AG10803 (cell line): ENCODE results near the gene CAMK2A.
A peak's percentile ranks its signal among the peaks of the same experiment; 100 is the strongest.

Experiments
- DNase-seq: peaks from one replicate; pipeline ENCODE4 v3.0.0; 2010; ENCODE audit warnings: low read depth
- H3K4me3 ChIP-seq: 2 replicates; pipeline ENCODE4 v1.5.1; 2011; ENCODE audit warnings: mild to moderate bottlenecking, low read length, control low read depth
- TF ChIP-seq, protein P1 (sequence below): conservative IDR thresholded peaks from 2 replicates; pipeline ENCODE4 v1.5.1; 2011; ENCODE audit warnings: mild to moderate bottlenecking, low read length, control low read depth, inconsistent platforms

CAMK2A gene

DNA sequence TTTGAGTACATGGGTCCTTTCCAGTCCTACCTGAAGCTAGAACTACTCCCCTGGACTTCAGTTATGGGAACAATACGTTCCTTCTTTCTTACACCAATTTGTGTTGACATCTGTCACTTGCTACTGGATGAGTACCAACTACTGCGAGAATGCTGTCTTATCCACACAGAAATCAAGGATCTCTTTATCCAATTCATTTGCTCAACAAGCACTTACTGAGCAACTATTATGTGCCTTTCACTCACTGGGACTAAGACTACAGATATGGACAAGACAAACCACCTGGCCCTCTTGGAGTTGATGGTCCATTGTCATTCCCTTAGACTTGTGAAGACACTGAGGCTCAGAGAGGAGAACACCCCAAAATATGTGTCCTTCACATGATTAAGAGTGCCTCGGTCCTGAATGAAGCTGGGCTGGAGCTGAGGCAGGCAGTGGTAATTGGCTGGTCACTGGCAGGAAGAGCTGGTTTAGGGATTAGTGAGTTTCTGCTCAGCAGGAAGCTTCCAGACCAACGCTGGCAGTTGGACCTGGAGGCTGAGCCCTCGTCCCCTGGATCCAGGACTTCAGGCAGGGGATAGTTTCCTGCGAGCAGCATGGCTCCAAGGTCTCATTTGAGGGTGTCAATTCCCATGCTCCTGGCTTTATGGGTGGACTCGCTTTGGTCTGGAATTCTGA, 21.6 kb upstream of the CAMK2A start:
- DNase-seq = no peak
- no peak overlapping the region for H3K4me3 ChIP-seq
- TF ChIP-seq, protein P1, sequence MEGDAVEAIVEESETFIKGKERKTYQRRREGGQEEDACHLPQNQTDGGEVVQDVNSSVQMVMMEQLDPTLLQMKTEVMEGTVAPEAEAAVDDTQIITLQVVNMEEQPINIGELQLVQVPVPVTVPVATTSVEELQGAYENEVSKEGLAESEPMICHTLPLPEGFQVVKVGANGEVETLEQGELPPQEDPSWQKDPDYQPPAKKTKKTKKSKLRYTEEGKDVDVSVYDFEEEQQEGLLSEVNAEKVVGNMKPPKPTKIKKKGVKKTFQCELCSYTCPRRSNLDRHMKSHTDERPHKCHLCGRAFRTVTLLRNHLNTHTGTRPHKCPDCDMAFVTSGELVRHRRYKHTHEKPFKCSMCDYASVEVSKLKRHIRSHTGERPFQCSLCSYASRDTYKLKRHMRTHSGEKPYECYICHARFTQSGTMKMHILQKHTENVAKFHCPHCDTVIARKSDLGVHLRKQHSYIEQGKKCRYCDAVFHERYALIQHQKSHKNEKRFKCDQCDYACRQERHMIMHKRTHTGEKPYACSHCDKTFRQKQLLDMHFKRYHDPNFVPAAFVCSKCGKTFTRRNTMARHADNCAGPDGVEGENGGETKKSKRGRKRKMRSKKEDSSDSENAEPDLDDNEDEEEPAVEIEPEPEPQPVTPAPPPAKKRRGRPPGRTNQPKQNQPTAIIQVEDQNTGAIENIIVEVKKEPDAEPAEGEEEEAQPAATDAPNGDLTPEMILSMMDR = no peak

DNA sequence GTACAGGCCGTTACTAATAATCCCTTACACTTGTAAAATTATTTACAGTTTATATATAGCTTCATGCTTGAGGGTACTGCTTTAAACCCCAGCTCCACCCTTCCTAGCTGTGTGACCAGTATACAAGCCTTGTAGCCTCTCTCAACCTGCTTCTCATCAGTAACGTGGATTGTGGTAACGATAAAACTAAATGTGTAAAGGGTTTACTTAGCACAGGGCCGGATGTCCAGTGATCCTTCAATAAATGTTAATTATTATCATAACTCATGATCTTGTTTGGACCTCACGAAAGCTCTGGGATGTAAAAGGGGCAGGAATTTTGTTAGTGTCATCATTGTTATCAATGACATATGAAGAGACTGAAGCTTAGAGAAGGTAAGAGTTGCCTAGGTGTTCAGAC, 20.7 kb upstream of the CAMK2A start:
- H3K4me3 ChIP-seq = no peak overlapping the region
- DNase-seq = no peak
- TF ChIP-seq, protein P1 = no peak

DNA sequence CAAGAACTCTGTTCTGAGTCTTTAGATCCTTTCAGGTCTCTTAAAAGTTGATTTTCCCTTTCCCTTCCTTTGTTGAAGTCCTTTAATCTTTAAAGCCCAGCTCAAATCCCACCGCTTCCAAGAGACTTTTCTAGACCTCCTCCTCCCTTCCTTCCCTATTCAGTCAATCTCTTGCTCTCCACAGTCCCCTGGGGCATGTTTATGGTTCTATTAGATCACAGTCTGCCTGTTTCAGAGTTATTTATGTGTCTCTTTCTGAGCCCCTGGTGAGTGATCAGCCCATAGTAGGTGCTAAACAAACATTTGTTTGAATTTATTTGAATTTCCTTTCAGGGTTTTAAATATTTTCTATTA, 20.3 kb upstream of the CAMK2A start:
- DNase-seq = no peak
- H3K4me3 ChIP-seq = no peak overlapping the region
- TF ChIP-seq, protein P1 = no peak

DNA sequence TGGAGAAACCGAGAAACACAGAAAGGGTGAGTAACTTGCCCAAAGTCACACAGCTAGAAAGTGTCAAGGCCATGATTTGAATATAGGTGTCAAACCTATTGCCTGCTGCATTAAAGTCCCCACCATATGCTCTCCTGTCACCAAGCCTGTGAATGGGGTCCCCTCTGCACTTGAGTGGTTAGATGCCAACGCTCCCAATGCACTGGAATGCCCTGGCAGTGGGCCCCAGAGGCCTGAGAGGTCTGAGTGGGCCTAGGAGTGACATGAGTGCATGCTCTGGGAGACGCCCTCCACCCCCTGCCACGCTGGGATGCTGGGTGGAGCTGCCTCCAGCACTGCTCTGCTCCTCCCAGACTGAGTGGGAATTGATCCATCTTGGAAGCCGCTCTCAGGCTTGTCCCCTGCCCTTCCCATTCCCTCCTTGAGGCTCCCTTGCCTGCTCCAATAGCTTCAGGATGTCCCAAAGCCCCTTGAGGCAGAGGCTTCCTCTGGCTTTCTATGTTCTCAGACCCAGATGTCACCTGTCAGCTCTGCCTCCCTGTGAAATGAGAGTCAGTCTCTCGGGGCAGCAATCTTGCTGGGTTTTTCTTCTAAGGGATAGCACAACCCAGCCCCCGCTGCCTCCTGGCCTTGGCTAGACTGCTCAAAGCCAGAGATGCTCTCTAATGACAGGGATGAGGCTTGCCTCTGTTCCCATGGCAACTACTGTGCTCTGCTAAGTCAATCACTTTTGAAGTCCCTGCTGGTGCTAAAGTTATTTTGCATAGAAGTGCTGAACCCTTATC, 19.7 kb upstream of the CAMK2A start:
- H3K4me3 ChIP-seq = no peak overlapping the region
- DNase-seq = no peak
- TF ChIP-seq, protein P1 = no peak

DNA sequence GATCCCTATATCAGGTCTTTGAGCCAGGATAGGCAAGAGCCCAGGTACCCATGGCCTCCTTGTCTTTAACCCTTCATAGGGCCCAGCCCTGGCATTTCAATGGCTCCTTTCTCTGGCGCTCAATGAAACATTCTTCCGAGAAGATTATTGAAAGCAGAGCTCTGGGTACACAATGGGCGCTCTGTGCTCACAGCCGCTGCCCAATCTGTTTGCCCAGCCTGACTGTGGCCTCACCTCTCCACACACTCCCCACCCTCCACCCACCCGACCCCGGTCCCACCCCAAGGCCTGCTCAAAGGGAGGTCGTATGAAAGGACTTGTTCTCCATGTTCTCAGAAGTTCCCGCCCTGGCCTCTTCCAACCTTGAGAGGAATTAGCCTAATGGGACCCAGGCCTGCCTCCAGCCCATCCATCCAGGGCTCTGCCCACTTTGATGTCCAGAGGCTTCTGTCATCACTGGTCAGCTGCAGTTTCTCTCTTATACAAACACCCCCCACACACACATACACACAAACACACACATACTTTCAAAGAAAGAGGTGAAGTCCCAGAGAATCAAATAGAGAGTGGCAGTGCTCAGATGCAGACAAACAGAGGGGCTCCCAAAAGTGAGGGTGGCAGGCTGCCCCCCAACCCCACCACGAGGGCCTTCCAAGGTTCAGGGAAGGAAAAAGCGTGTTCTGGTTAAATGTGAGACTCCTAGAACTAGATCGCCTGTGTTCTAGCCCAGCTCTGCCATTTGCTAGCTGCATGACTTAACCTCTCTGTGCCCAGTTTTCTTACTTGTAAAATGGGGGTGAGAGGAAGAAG, 18.2 kb upstream of the CAMK2A start:
- TF ChIP-seq, protein P1 = no peak
- no peak for DNase-seq

DNA sequence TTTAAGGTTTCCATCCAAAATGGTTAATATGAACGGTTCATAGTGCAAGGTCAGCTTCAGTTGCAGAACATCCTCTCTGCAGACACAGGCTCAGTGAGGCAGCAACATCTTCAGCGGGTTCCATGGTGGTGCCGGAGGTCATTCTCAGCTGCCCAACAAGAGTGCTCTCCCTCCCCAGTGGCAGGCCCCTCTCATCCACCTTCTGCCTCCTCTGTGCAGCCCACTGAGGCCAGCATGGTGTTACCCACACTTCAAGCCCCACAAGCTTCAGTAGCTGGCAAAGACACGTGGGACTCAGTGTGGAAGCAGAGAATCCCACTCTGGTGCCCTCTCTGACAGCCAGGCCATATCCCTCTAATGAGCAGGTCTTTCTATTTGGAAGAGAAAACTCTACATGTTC, 17.2 kb upstream of the CAMK2A start:
- no peak for DNase-seq
- TF ChIP-seq, protein P1 = no peak
- no peak overlapping the region for H3K4me3 ChIP-seq

More for the DNA sequence above, 18.2 kb upstream of the CAMK2A start:
- no peak overlapping the region for H3K4me3 ChIP-seq

DNA sequence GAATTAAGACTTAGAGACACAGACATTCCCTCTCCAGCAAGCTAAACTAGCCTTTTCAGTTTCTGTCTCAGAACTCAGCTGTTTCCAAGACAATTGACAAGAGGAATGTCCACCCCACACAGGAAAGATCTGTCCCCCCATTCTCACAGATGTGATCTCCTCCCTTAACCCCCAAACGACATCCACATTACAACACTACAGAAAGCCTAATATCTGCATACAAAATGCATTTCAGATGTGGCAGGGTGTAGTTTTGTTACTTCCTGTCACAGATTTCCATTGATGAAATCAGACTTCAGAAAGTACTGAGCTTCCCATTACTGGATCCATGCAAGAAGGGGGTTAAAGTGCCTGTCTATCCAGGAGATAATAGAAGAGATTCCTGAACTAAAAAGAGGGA, 16.0 kb upstream of the CAMK2A start:
- DNase-seq = peak; percentile 57
- TF ChIP-seq, protein P1 = no peak
- H3K4me3 ChIP-seq = no peak overlapping the region
